Neuronal stem cell (in vitro differentiated cells): Measurements from ENCODE around the gene FGGY.
"Not testable (repeated sequence)": the region's sequence is repeated elsewhere in the genome, so short reads cannot be mapped to it uniquely, and the experiment has no call there.

Experiments used
- DNase-seq: peaks from one replicate; pipeline ENCODE4 v3.0.0-alpha.2; 2013; ENCODE audit warnings: low spot score
- H2AFZ ChIP-seq: one replicate; pipeline ENCODE4 v1.6.1; 2013; ENCODE audit warnings: mild to moderate bottlenecking, low read length, inconsistent platforms
- H2AK5ac ChIP-seq: 2 replicates; pipeline ENCODE4 v1.6.1; 2013; ENCODE audit warnings: low read depth, mild to moderate bottlenecking, inconsistent platforms, low read length, moderate library complexity, mixed read lengths
- H2BK120ac ChIP-seq: 2 replicates; pipeline ENCODE4 v1.6.1; 2013; ENCODE audit warnings: low read depth, mild to moderate bottlenecking, inconsistent platforms, low read length, moderate library complexity, mixed read lengths
- H2BK12ac ChIP-seq: one replicate; pipeline ENCODE4 v1.6.1; 2013; ENCODE audit warnings: low read length, inconsistent platforms
- H2BK15ac ChIP-seq: 2 replicates; pipeline ENCODE4 v1.6.1; 2013; ENCODE audit warnings: mild to moderate bottlenecking, low read length, inconsistent platforms, mixed read lengths
- H2BK5ac ChIP-seq: one replicate; pipeline ENCODE4 v1.6.1; 2013; ENCODE audit warnings: inconsistent platforms, mild to moderate bottlenecking, low read length, moderate library complexity
- H3K14ac ChIP-seq: one replicate; pipeline ENCODE4 v1.6.1; 2013; ENCODE audit warnings: low read length, inconsistent platforms
- H3K18ac ChIP-seq: 2 replicates; pipeline ENCODE4 v1.6.1; 2013; ENCODE audit warnings: low read length, inconsistent platforms
- H3K23ac ChIP-seq: 2 replicates; pipeline ENCODE4 v1.6.1; 2013; ENCODE audit warnings: low read depth, mild to moderate bottlenecking, mixed read lengths, low read length, inconsistent platforms; ENCODE audit not compliant: poor library complexity
- H3K27ac ChIP-seq: replicated peaks from 3 replicates; pipeline ENCODE4 v1.5.1; 2013; ENCODE audit warnings: low read length, inconsistent platforms
- H3K27me3 ChIP-seq, 3 experiments: 2 replicates each; pipeline ENCODE4 v1.6.1; 2013; ENCODE audit warnings: low read length in 3 of 3, mild to moderate bottlenecking in 2 of 3, inconsistent platforms in 1 of 3, low read depth in 1 of 3, mixed read lengths in 1 of 3, moderate library complexity in 1 of 3; ENCODE audit not compliant: control insufficient read depth in 3 of 3, insufficient read depth in 3 of 3
- H3K36me3 ChIP-seq, 2 donors: replicated peaks in 1 of 2; 2 replicates each; pipeline ENCODE4 v1.6.1; 2013; ENCODE audit warnings: low read length in 2 of 2; ENCODE audit not compliant: control insufficient read depth in 2 of 2, insufficient read depth in 2 of 2
- H3K4ac ChIP-seq: 2 replicates; pipeline ENCODE4 v1.6.1; 2013; ENCODE audit warnings: inconsistent platforms, mild to moderate bottlenecking, low read length, moderate library complexity
- H3K4me1 ChIP-seq, 2 donors: 1 replicate in 1 of 2; 2 replicates in 1 of 2; pipeline ENCODE4 v1.6.1; 2013; ENCODE audit warnings: low read length in 2 of 2, low read depth in 1 of 2; ENCODE audit not compliant: control insufficient read depth in 2 of 2, insufficient read depth in 1 of 2
- H3K4me2 ChIP-seq: one replicate; pipeline ENCODE4 v1.6.1; 2013; ENCODE audit warnings: mild to moderate bottlenecking, low read length, inconsistent platforms; ENCODE audit not compliant: insufficient read depth, poor library complexity, severe bottlenecking
- H3K4me3 ChIP-seq, 2 donors: 2 replicates each; pipeline ENCODE4 v1.5.1; 2013; ENCODE audit warnings: low read length in 2 of 2, mild to moderate bottlenecking in 2 of 2, inconsistent platforms in 1 of 2, moderate library complexity in 1 of 2
- H3K79me1 ChIP-seq: one replicate; pipeline ENCODE4 v1.6.1; 2013; ENCODE audit warnings: low read depth, mild to moderate bottlenecking, inconsistent platforms, low read length, moderate library complexity
- H3K9ac ChIP-seq: one replicate; pipeline ENCODE4 v1.6.1; 2013; ENCODE audit warnings: mild to moderate bottlenecking, low read depth, low read length, inconsistent platforms; ENCODE audit not compliant: poor library complexity
- H3K9me3 ChIP-seq, 2 donors: replicated peaks in 1 of 2; 2 replicates each; pipeline versions ENCODE3 to v1.6.1; 2013; ENCODE audit warnings: low read length in 2 of 2, mild to moderate bottlenecking in 2 of 2, inconsistent platforms in 1 of 2, low read depth in 1 of 2, mixed read lengths in 1 of 2, moderate library complexity in 1 of 2; ENCODE audit not compliant: control insufficient read depth in 2 of 2, insufficient read depth in 1 of 2
- H4K8ac ChIP-seq: one replicate; pipeline ENCODE4 v1.6.1; 2013; ENCODE audit warnings: low read depth, mild to moderate bottlenecking, inconsistent platforms, low read length, moderate library complexity
- H4K91ac ChIP-seq: one replicate; pipeline ENCODE4 v1.6.1; 2013; ENCODE audit warnings: low read length, low read depth, mild to moderate bottlenecking, inconsistent platforms; ENCODE audit not compliant: poor library complexity
- WGBS, 2 donors: extraction: QIAGEN DNeasy Blood & Tissue Kit; methylation state at CpG; one replicate each; pipeline ENCODE4 v1.1.7; 2013; ENCODE audit warnings: missing lambda C conversion rate in 2 of 2, mixed read lengths in 1 of 2; ENCODE audit not compliant: insufficient read length in 2 of 2, insufficient replicate concordance in 1 of 2; ENCODE audit errors: extremely low coverage in 2 of 2; 5-methylcytosine and 5-hydroxymethylcytosine counted together

The FGGY gene

DNA sequence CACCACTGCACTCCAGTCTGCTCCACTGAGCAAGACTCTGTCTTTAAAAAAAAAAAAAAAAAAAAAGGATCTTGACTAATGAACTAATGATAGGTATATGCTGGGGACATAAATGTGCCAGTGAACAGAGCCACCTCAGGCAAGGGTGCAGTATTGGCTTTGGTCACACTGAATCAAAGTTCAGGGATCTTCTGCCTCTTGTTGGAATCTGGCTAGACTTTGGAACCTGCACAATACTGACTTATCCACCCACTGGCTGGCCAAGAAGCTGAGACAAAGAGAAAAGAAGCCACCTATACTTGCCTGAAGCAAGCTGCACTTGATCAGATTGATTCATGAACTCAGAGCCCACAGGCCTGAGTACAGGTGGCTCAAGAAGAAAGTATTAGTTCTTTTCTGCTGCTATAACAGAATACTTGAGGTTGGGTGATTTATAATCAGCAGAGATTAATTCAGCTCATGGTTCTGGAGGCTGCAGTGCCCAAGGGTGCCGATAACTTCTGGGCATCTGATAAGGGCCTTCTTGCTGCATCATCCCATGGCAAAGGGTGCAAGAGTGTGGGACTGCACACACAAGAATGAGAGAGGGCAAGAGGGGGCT is 172.0 kb downstream of the FGGY start:
- Histone ChIP-seq H3K9ac (no peak overlapping the region), H4K91ac (no peak overlapping the region), H3K27ac (no peak overlapping the region), H3K14ac (no peak overlapping the region), H2AFZ (no peak overlapping the region), H2AK5ac (no peak overlapping the region), H3K4ac (no peak overlapping the region), H2BK15ac (no peak overlapping the region), H2BK120ac (no peak overlapping the region), H2BK5ac (no peak overlapping the region), H3K9me3 (peaks cover 0 to 4% of the 10 kb centered on the region in 2 donors), H2BK12ac (no peak overlapping the region), H4K8ac (no peak overlapping the region), H3K4me3 (no peak overlapping the region), H3K36me3 (no peaks in the 10 kb centered on the region), H3K4me1 (no peaks in the 10 kb centered on the region), H3K23ac (no peak overlapping the region), H3K79me1 (no peaks in the 10 kb centered on the region), H3K27me3 (no peaks in the 10 kb centered on the region), H3K4me2 (no peak overlapping the region), H3K18ac (no peak overlapping the region)
- WGBS, 2 donors = no CpG with 5 or more reads among the region's 1 CpG
- no peak for DNase-seq

DNA sequence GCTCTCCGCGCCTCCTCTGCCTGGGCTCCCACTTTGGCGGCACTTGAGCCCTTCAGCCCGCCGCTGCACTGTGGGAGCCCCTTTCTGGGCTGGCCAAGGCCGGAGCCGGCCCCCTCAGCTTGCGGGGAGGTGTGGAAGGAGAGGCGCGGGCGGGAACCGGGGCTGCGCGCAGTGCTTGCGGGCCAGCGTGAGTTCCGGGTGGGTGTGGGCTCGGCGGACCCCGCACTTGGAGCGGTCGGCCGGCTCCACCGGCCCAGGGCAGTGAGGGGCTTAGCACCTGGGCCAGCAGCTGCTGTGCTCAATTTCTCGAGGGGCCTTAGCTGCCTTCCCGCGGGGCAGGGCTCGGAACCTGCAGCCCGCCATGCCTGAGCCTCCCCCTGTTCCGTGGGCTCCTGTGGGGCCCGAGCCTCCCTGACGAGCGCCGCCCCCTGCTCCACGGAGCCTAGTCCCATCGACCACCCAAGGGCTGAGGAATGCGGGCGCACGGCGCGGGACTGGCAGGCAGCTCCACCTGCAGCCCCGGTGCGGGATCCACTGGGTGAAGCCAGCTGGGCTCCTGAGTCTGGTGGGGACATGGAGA is 175.2 kb downstream of the FGGY start:
- not testable (repeated sequence) for H2BK12ac ChIP-seq, H2AFZ ChIP-seq, H3K9me3 ChIP-seq, H2AK5ac ChIP-seq, H3K36me3 ChIP-seq, H3K79me1 ChIP-seq, H2BK5ac ChIP-seq, H2BK120ac ChIP-seq, H3K23ac ChIP-seq, H3K4me2 ChIP-seq, H3K9ac ChIP-seq, H3K27me3 ChIP-seq, H3K18ac ChIP-seq, H3K4ac ChIP-seq, H2BK15ac ChIP-seq, H3K4me1 ChIP-seq, H3K4me3 ChIP-seq, H4K8ac ChIP-seq, H4K91ac ChIP-seq, DNase-seq, H3K27ac ChIP-seq, H3K14ac ChIP-seq
- WGBS, 2 donors = no CpG with 5 or more reads among the region's 43 CpGs

DNA sequence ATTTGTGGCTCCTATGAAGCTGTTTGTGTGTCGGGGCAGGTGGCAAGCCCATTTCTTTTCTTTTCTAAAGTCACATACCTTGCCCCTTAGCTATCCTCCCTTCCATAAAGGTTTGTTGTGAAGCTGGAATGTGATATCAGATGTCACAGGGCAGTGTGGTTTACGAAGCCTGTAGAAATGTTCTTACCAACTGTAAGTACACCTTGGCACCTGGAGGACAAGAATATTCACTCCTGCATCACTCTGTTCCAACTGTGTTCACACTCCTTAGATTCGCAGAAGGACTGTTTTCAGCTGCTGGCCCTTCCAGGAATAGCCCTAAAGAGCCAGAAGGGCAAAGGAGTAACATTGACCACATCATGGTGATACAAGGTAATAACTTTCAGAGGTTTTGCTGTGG is 176.9 kb downstream of the FGGY start:
- no peak for DNase-seq
- Histone ChIP-seq H3K36me3 (no peaks in the 10 kb centered on the region), H3K4me1 (no peaks in the 10 kb centered on the region), H2BK120ac (no peak overlapping the region), H3K9me3 (peaks cover 0 to 7% of the 10 kb centered on the region in 2 donors), H3K4me3 (no peak overlapping the region), H3K27me3 (no peaks in the 10 kb centered on the region), H3K4ac (no peak overlapping the region), H3K27ac (no peak overlapping the region), H2AK5ac (no peak overlapping the region), H3K9ac (no peak overlapping the region), H2BK12ac (no peak overlapping the region), H3K23ac (no peak overlapping the region), H2BK5ac (no peak overlapping the region), H4K91ac (no peak overlapping the region), H3K18ac (no peak overlapping the region), H3K14ac (no peak overlapping the region), H2AFZ (no peak overlapping the region), H2BK15ac (no peak overlapping the region), H3K4me2 (no peak overlapping the region), H3K79me1 (no peaks in the 10 kb centered on the region), H4K8ac (no peak overlapping the region)
- no CpG with 5 or more reads among the region's 3 CpGs for WGBS, 2 donors

DNA sequence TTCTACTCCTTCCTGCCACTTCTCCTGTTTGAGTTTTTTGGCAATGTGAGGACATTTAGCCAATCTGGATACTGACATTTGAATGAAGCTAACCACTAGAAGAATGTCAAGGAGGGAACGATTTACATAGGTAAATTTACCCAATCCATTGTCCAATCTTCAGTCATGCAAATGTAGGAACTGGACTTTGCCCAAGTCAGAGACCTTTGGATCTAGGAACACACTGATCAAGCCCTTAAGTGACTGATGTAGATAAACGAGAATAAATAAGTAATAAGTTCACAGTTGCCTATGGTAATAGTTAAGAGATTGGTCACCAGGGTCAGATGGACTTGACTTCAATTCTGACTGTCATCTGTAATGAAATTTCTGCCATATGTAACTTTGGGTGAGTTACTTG is 177.6 kb downstream of the FGGY start:
- no peak overlapping the region for H3K27ac ChIP-seq
- H3K23ac ChIP-seq = no peak overlapping the region
- H3K4me1 ChIP-seq = no peaks in the 10 kb centered on the region
- no peak overlapping the region for H4K8ac ChIP-seq
- H2BK5ac ChIP-seq = no peak overlapping the region
- H3K14ac ChIP-seq = no peak overlapping the region
- H3K79me1 ChIP-seq = no peaks in the 10 kb centered on the region
- H3K9me3 ChIP-seq = peaks cover 0 to 4% of the 10 kb centered on the region in 2 donors
- no peaks in the 10 kb centered on the region for H3K36me3 ChIP-seq
- no peak overlapping the region for H4K91ac ChIP-seq
- H3K9ac ChIP-seq = no peak overlapping the region
- no peak overlapping the region for H3K4me3 ChIP-seq
- no peaks in the 10 kb centered on the region for H3K27me3 ChIP-seq
- no peak overlapping the region for H2AK5ac ChIP-seq
- no peak overlapping the region for H2BK120ac ChIP-seq
- H3K4me2 ChIP-seq = no peak overlapping the region
- no peak overlapping the region for H2AFZ ChIP-seq
- DNase-seq = no peak
- H2BK15ac ChIP-seq = no peak overlapping the region
- no peak overlapping the region for H3K18ac ChIP-seq
- WGBS, 2 donors = no CpG with 5 or more reads among the region's 2 CpGs
- H3K4ac ChIP-seq = no peak overlapping the region
- H2BK12ac ChIP-seq = no peak overlapping the region
